TTC549 (cell line): ENCODE results near the gene SERPINF2.
"Not testable (repeated sequence)": the region's sequence is repeated elsewhere in the genome, so short reads cannot be mapped to it uniquely, and the experiment has no call there.

Experiments
- FAIRE-seq: peaks from 2 replicates; lab custom pipeline; 2012; peaks lifted over from hg19 to GRCh38; lab: Jason Lieb, UNC

SERPINF2 gene

GRCh38 chr17:1762901-1763898 is 20.5 kb downstream of the SERPINF2 start:
- FAIRE-seq, result no peak

GRCh38 chr17:1764284-1764683 is 21.6 kb downstream of the SERPINF2 start:
- no peak for FAIRE-seq

GRCh38 chr17:1764705-1765104 is 22.0 kb downstream of the SERPINF2 start:
- FAIRE-seq, result not testable (repeated sequence)

DNA sequence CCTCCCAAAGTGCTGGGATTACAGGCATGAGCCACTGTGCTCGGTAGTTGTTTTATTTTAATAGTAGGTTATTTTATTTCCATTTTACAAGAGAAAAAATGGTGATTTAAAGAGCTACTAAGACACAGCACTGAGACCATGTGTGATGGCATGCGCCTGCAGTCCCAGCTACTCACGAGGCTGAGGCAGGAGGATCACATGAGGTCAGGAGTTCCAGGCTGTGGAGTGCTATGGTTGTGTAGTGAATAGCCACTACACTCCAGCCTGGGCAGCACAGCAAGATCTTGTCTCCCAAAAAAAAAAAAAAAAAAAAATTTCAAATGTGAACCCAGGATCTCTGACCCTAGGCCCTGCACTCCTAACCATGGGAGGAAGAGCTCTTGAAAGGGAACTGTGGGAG is 22.9 kb downstream of the SERPINF2 start:
- no peak for FAIRE-seq

GRCh38 chr17:1766382-1767135 is 23.9 kb downstream of the SERPINF2 start:
- FAIRE-seq, result no peak

GRCh38 chr17:1767358-1767757 is 24.7 kb downstream of the SERPINF2 start:
- FAIRE-seq, result no peak

DNA sequence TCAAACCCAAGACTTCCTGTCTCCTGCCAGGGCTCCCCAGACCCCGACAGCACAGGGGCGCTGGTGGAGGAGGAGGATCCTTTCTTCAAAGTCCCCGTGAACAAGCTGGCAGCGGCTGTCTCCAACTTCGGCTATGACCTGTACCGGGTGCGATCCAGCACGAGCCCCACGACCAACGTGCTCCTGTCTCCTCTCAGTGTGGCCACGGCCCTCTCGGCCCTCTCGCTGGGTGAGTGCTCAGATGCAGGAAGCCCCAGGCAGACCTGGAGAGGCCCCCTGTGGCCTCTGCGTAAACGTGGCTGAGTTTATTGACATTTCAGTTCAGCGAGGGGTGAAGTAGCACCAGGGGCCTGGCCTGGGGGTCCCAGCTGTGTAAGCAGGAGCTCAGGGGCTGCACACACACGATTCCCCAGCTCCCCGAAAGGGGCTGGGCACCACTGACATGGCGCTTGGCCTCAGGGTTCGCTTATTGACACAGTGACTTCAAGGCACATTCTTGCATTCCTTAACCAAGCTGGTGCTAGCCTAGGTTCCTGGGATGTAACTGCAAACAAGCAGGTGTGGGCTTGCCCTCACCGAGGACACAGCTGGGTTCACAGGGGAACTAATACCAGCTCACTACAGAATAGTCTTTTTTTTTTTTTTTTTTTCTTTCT is 27.3 kb downstream of the SERPINF2 start:
- FAIRE-seq, result no peak

DNA sequence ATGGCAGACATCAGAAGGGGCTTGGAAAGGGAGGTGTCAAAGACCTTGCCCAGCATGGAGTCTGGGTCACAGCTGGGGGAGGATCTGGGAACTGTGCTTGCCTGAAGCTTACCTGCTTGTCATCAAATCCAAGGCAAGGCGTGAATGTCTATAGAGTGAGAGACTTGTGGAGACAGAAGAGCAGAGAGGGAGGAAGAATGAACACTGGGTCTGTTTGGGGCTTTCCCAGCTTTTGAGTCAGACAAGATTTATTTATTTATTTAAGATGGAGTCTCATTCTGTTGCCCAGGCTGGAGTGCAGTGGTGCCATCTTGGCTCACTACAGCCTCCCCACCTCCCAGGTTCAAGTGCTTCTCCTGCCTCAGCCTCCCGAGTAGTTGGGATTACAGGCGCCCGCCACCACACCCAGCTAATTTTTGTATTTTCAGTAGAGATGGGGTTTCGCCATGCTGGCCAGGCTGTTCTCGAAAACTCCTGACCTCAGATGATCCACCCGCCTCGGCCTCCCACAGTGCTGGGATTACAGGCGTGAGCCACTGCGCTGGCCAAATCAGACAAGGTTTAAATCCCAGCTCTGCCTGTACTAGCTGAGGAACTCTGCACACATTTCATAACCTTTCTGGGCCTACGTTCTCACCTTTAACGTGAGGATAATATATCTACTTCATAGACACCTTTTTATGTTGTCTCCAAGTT is 30.5 kb downstream of the SERPINF2 start:
- not testable (repeated sequence) for FAIRE-seq

- no peak for FAIRE-seq
Observed at GRCh38 chr17:1773696-1774181, 31.1 kb downstream of the SERPINF2 start.

- no peak for FAIRE-seq
Observed at GRCh38 chr17:1774390-1775176, 31.9 kb downstream of the SERPINF2 start.

- no peak for FAIRE-seq
Observed at GRCh38 chr17:1776328-1776727, 33.7 kb downstream of the SERPINF2 start.

- FAIRE-seq, result no peak
Observed at GRCh38 chr17:1776857-1777256, 34.2 kb downstream of the SERPINF2 start.

- FAIRE-seq, result no peak
Observed at GRCh38 chr17:1779571-1780131, 37.0 kb downstream of the SERPINF2 start.

GRCh38 chr17:1782171-1782567 is 39.5 kb downstream of the SERPINF2 start:
- no peak for FAIRE-seq

DNA sequence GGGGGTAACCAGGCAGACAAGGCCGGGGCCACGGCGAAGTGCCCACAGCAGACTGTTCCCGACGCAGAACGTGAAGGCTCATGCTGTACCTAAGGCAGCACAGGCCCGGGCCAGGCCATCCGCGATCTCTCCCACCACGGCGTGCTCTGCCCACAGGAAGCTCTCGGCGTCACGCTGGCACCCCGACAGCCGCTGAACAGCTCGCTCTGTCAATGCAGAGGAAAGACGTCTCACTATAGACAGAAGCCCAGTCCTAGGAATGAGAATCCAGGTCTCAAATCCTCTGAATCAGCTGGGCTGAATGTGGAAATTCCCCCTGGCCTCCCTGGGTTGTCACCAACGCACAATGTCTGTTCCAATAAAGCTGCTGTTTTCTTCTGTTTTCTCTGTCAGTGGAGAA is 40.6 kb downstream of the SERPINF2 start:
- FAIRE-seq, result no peak

DNA sequence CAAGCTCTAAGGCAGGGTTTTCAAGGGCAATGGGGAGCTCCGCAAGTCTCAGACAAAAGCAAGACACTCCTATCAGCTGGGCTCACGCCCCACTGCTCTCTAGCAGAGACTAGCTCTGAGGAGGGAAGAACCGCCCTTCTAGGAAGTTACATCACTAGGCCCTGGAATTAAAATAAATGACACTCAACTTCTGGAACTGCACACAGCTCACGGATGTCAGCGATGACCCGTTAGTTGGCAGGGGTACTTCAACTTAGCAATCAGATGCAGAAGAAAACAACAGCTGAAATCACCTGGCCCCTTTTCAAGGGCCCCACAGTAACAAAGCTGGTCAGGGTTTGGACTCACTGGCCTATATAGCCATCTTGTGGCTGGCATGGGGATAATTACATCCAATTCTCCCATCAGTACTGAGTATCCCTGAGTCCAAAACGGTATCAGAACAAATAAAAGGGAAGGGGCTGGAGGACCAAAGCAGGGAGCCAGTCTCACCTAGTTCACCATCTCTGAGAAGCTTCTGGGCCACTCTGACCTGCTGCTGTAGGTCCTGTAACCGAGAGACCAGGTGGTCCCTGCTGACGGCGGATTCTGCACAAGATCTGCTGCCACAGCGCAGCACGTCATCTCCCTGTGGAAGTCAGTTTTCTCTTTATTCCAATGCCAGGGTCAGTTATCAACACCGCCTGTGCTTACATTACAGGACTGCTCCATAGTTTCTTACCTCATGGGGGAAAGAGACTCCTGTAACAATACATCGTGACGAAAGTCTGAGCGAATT is 41.4 kb downstream of the SERPINF2 start:
- no peak for FAIRE-seq

DNA sequence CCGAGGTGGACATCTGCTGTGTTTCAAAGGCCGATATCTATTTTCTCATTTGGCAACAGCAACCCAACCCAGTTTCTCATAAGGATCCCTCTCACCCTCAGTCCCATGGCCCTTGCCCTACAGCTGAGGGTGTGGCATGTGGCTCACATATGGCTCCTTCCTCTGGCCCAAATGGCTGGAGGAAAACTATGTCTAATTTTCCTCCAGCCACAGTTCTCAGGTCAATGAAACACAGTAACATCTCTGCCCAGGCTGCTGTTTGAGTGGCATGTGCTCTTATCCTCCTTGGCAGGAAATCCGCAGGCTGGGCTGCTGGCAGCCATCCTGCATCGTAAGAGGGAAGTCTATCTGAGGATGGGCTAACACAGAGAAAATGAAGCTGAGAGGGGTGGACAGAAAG is 43.3 kb downstream of the SERPINF2 start:
- no peak for FAIRE-seq

GRCh38 chr17:1786708-1787107 is 44.0 kb downstream of the SERPINF2 start:
- FAIRE-seq, result no peak

DNA sequence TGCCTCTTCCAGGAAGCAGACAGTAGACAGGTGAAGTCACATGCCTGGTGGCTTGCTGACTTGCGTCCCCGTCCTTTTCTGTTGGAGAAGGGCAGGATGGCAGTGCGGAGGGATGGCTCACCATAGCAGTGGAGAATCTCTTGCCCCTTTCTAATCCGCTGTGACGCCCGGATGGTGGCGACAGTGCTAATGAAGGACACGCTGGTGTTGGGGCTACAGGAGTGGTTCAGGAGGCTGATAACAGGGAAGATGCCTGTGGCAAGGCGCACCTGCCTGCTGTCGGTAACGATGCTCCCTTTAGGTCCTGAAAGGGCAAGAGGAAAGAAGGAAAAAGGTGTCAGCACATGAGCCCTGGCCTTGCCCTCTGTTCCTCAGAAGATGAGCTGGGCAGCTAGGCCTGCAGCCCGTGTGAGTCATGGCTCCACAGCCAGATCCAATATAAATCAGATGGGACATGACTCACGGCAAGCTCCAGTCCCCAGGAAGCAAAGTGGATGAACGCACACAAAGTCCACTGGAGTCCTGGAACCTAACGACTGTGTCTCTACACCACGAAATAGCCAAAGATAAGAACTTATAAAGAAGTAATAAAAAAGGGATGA is 44.7 kb downstream of the SERPINF2 start:
- no peak for FAIRE-seq

GRCh38 chr17:1789936-1790335 is 47.3 kb downstream of the SERPINF2 start:
- no peak for FAIRE-seq
